Measurements from ENCODE around the gene HSPA12A. TPM values are rescaled to one million over a fixed set of nuclear protein-coding genes. Genes with fewer than 3 reads are reported as not detected.

HSPA12A gene
- total and polyA plus RNA-seq, 7 donors: 1.4 to 17.4 (median 12.3) TPM

GRCh38 chr10:116676118-116676517 is 66.2 kb downstream of the HSPA12A start:
- intact Hi-C loops (cut with DNase I): no loop called here
- H3K4me1 ChIP-seq: no peaks in the 10 kb centered on the region
- H3K27me3 ChIP-seq: peaks cover 0 to 2% (median 0%) of the 10 kb centered on the region in 3 donors
- H3K36me3 ChIP-seq: peaks cover 0 to 64% (median 0%) of the 10 kb centered on the region in 4 donors
- DNase-seq: no peak
- WGBS, 2 donors: 91 to 92% methylated on average over 11 of the region's 11 CpGs
- no peak for TF ChIP-seq EP300 (IDR thresholded peaks at IDR 0.05)
- no peak for TF ChIP-seq CTCF (IDR thresholded peaks at IDR 0.05)
- no peak for TF ChIP-seq POLR2AphosphoS5 (IDR thresholded peaks at IDR 0.05)
- no peak for TF ChIP-seq POLR2A (IDR thresholded peaks at IDR 0.05)
- no peak overlapping the region for H3K27ac ChIP-seq
- no peak overlapping the region for H3K4me3 ChIP-seq
- H3K9me3 ChIP-seq: no peaks in the 10 kb centered on the region

- no peak for DNase-seq
- intact Hi-C loops (cut with DNase I): no loop called here
- Histone ChIP-seq H3K27me3 (peaks cover 3 to 10% (median 7%) of the 10 kb centered on the region in 3 donors), H3K9me3 (no peaks in the 10 kb centered on the region), H3K27ac (no peak overlapping the region), H3K36me3 (peaks cover 0 to 58% (median 0%) of the 10 kb centered on the region in 4 donors), H3K4me1 (peaks cover 0 to 5% (median 3%) of the 10 kb centered on the region in 4 donors), H3K4me3 (no peak overlapping the region)
- TF ChIP-seq CTCF (IDR thresholded peaks at IDR 0.05) (no peak), EP300 (IDR thresholded peaks at IDR 0.05) (no peak), POLR2AphosphoS5 (IDR thresholded peaks at IDR 0.05) (no peak), POLR2A (IDR thresholded peaks at IDR 0.05) (no peak)
- 88 to 93% methylated on average over 32 of the region's 32 CpGs for WGBS, 2 donors
Measured at GRCh38 chr10:116674901-116675423, 67.4 kb downstream of the HSPA12A start.

GRCh38 chr10:116673866-116674265 is 68.5 kb downstream of the HSPA12A start:
- no peak overlapping the region for H3K4me3 ChIP-seq
- intact Hi-C loops (cut with DNase I): no loop called here
- peaks cover 4 to 13% (median 12%) of the 10 kb centered on the region in 3 donors for H3K27me3 ChIP-seq
- peaks cover 0 to 52% (median 0%) of the 10 kb centered on the region in 4 donors for H3K36me3 ChIP-seq
- H3K27ac ChIP-seq: no peak overlapping the region
- no peak for TF ChIP-seq POLR2A (IDR thresholded peaks at IDR 0.05)
- no peak for TF ChIP-seq POLR2AphosphoS5 (IDR thresholded peaks at IDR 0.05)
- TF ChIP-seq CTCF (IDR thresholded peaks at IDR 0.05): no peak
- TF ChIP-seq EP300 (IDR thresholded peaks at IDR 0.05): no peak
- H3K9me3 ChIP-seq: no peaks in the 10 kb centered on the region
- no peak for DNase-seq
- WGBS, 2 donors: 87 to 90% methylated on average over 2 of the region's 2 CpGs
- H3K4me1 ChIP-seq: peaks cover 0 to 7% (median 5%) of the 10 kb centered on the region in 4 donors

- no peaks in the 10 kb centered on the region for H3K9me3 ChIP-seq
- H3K27me3 ChIP-seq: peaks cover 4 to 13% (median 12%) of the 10 kb centered on the region in 3 donors
- TF ChIP-seq CTCF (IDR thresholded peaks at IDR 0.05) (no peak), POLR2A (IDR thresholded peaks at IDR 0.05) (no peak), EP300 (IDR thresholded peaks at IDR 0.05) (no peak), POLR2AphosphoS5 (IDR thresholded peaks at IDR 0.05) (no peak)
- no peak overlapping the region for H3K27ac ChIP-seq
- DNase-seq: no peak
- no peak overlapping the region for H3K4me3 ChIP-seq
- intact Hi-C loops (cut with DNase I): no loop called here
- peaks cover 0 to 7% (median 5%) of the 10 kb centered on the region in 4 donors for H3K4me1 ChIP-seq
- H3K36me3 ChIP-seq: peaks cover 0 to 50% (median 0%) of the 10 kb centered on the region in 4 donors
- 96 to 97% methylated on average over 5 of the region's 5 CpGs for WGBS, 2 donors
Measured at GRCh38 chr10:116672891-116673290, 69.5 kb downstream of the HSPA12A start.

Data from sigmoid colon (tissue), 7 donors.